Regular cardiac myocyte (primary cell): Measurements from ENCODE around the gene MPST. TPM values are rescaled to one million over a fixed set of nuclear protein-coding genes. Genes with fewer than 3 reads are reported as not detected.

Source experiments
- total RNA-seq: library from RNA; depleted of rRNA; stranded (reverse); fragments of >200 nt; gene quantifications from 2 replicates; pipeline ENCODE4 v1.2.3, GENCODE V29; 2014

MPST gene
- 60.9 and 62.7 TPM in 2 replicates for total RNA-seq

DNA sequence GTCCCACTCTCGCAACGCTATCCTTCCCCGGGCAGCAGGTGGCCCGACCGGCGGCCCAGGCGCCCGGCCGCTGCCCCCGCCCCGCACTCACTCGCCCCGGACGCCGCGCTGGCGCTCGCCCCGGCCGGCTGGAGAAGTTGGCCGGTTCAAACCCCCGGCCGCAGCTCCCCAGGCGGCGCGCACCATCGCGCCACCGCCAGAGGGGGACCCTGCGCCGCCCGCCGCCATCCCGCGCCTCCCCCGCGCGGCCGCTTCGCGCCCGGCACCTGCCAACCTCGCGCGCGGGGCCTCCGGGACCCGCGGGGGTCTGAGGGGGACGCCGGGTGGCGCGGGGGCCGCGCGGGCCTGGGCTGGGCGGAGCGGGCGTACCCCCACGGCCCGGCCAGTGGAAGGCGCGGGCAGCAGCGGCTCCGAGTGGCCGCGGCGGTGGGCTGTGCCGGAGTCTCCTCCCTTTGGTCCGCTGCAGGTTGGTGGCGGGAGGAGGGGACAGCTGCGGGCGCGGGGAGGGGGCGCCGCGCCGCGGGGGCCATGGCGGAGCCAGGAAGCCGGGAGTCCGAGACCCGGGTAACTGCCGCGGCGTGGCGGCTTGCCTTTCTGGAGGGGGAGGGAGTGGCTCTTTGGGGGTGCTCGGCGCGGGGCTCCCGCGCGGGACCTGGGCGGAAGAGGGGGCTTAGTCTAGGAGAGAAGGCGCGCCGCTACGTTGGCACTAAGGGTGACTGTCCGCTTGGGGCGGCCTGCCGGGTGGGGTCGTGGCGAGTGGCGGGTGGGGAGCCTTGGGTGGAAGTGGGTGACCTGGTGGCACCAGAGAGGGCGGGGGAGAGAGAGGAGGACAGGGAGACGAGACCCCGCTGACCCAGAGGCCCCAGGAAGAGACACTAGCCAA is at the start of gene MPST, which contains the start of gene TST:
Gene MPST (plus strand): TSS at position 434 of the 883 bp plus-strand sequence. CDS start 95 bp downstream, at position 529.
Gene TST (minus strand): TSS at position 139 of the 883 bp plus-strand sequence. CDS start 715 bp downstream, outside the sequence.

DNA sequence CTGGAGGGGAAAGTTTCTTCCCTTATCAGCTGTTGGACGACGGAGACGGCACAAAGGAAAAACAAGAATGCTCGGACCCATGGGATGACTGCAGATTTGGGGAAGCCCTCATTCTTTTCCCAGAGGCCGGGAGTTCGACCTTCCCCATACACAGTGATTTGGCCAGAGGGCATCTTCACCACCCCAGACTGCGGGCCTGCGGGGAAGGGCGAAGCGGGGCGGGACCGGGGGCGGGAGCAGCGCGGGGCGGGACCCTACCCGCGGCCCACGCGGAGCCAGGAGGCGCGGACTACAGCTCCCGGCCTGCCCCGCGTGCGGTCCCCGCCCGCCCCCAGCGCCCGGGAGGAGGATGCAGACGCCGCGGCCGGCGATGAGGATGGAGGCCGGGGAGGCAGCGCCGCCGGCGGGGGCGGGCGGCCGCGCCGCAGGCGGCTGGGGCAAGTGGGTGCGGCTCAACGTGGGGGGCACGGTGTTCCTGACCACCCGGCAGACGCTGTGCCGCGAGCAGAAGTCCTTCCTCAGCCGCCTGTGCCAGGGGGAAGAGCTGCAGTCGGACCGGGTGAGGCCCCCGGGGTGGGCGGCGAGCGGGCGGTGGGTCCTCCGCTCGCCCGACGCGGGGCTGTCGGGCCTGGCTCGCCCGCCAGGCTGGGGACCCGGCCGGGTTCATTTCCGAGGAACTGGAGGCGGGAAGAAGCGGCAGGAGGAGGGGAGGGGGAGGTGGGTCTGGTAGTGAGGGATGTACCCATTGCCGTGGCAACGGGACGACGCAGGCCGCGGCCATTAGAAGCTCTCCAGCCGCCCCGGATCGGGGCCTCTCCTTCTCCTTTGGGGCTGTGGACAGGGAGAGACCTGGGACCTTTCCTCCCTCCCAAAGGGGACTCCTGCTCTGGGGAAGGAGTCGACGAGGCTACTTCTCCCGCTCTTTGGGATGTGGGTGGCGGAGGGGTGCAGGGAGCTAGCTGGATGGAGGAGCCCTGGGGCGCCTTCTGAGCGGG is 32.1 kb downstream of the MPST start, which contains the start of gene KCTD17:
Gene KCTD17 (plus strand): TSS at position 352 of the 995 bp plus-strand sequence. CDS start 19 bp downstream, at position 371.

Other genes with a start within 250 kb of the MPST start
- gene IFT27, start 243.6 kb upstream of the MPST start, total RNA-seq = 19.6 and 19.7 TPM in 2 replicates
- gene PVALB, start 202.7 kb upstream of the MPST start, total RNA-seq = not detected in 2 replicates
- under 0.01 TPM in 1 of 2 replicates, not detected in the other for gene NCF4, start 158.7 kb upstream of the MPST start, total RNA-seq
- 1.3 and 4.5 TPM in 2 replicates for gene CSF2RB, start 106.1 kb upstream of the MPST start, total RNA-seq
- 35.2 and 47.0 TPM in 2 replicates for gene TST, start 295 bp upstream of the MPST start, total RNA-seq
- 20.0 and 35.7 TPM in 2 replicates for gene KCTD17, start 32.0 kb downstream of the MPST start, total RNA-seq
- not detected in 2 replicates for gene TMPRSS6, start 90.0 kb downstream of the MPST start, total RNA-seq
- gene IL2RB, start 130.2 kb downstream of the MPST start, total RNA-seq = not detected in 2 replicates
- 3.5 and 5.6 TPM in 2 replicates for gene C1QTNF6, start 168.5 kb downstream of the MPST start, total RNA-seq
- gene SSTR3, start 192.7 kb downstream of the MPST start, total RNA-seq = not detected in 2 replicates
- 10.7 and 13.0 TPM in 2 replicates for gene RAC2, start 224.5 kb downstream of the MPST start, total RNA-seq